ENCODE data around the gene CD58. TPM values are rescaled to one million over a fixed set of nuclear protein-coding genes. Genes with fewer than 3 reads are reported as not detected.

The CD58 gene
- total and polyA plus RNA-seq, 4 experiments from 2014 or later, result 25.2 to 61.3 (median 44.5) TPM

DNA sequence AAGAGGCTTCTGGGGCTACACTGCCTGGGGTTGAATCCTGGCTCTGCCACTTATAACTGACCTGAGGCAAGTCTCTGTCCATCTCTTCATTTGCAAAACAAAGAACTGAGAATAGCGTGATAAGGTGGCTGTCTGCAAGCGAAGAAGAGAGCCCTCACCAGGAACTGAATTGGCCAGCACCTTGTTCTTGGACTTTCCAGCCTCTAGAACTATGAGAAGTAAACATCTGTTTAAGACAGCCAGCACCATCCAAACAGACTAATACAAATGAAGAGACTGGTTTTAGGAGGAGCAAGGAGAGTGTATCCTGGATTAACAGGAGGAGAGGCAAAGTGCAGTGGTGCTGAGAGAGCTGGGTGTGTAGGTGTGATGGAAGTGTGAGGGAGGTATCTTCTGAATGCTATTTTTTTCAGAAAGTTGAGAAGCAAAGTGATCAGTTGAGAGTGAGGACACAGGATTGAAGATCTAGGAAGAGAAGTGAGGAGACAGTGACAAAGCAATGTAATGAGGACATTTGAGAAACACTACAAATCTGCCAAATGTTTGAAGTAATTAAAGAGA is 59.3 kb downstream of the CD58 start:
- CTCF ChIA-PET (ENCODE audit: partially characterized antibody), result interaction anchor here (2.5 kb wide), 2 partner anchors 12 to 26 kb away, joined by 8 read pairs; no protein-coding TSS in a partner anchor
- intact Hi-C loops (cut with micrococcal nuclease), result no loop called here
- no peak overlapping the region for H3K4me3 ChIP-seq (ENCODE audit: low read length in 2 of 2)
- H3K27me3 ChIP-seq (ENCODE audit: insufficient read depth, low read length), result no peaks in the 10 kb centered on the region
- peaks cover 87% of the 10 kb centered on the region for H3K4me1 ChIP-seq (ENCODE audit: insufficient read depth, low read length)
- H3K9me3 ChIP-seq (ENCODE audit: control insufficient read depth in 1 of 2, low read length in 2 of 2), result no peaks in the 10 kb centered on the region
- peaks cover 62 to 81% (median 74%) of the 10 kb centered on the region in 4 donors for H3K4me1 Mint-ChIP-seq
- peak overlapping the region in 3 of 8 donors; percentile 12 to 64 (median 63) for H3K4me3 Mint-ChIP-seq
- H3K36me3 ChIP-seq (ENCODE audit: insufficient read depth, low read length), result no peaks in the 10 kb centered on the region
- H3K27ac ChIP-seq (ENCODE audit: low read depth, low read length), result no peak overlapping the region
- peaks cover 0 to 3% of the 10 kb centered on the region in 2 donors for H3K36me3 Mint-ChIP-seq
- no peaks in the 10 kb centered on the region for H3K9me3 Mint-ChIP-seq
- no peaks in the 10 kb centered on the region for H3K27me3 Mint-ChIP-seq
- POLR2A ChIA-PET (ENCODE audit: partially characterized antibody), result interaction anchor here (0.6 to 1.0 kb wide), 2 partner anchors 26 to 60 kb away, joined by 3 to 4 read pairs; no protein-coding TSS in a partner anchor
- peak overlapping the region; percentile 43 to 94 (median 81) for H3K27ac Mint-ChIP-seq
- no peak for DNase-seq

DNA sequence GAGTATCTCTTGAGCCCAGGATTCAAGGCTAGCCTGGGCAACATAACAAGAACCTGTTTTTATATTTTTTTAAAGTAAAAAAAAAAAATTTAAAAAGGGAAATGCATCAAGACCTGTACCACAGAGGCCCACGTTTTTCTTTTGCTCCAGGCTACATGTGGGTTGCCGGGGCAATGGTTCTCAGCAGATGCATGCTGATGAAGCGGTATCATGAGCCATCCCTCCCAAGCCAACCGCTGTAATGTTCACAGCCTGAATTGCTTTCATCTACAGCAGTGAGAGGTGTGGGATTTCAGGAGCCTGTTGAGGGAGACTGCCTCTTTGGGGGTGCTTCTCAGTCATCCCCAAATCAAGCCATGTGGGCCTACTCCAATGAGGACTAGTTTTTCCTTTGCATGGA is 60.5 kb downstream of the CD58 start:
- Mint-ChIP-seq H3K36me3 (peaks cover 0 to 3% of the 10 kb centered on the region in 2 donors), H3K4me1 (peaks cover 54 to 79% (median 68%) of the 10 kb centered on the region in 4 donors), H3K4me3 (no peak overlapping the region), H3K27me3 (no peaks in the 10 kb centered on the region), H3K27ac (peak overlapping the region in 6 of 7 donors; percentile 53 to 92 (median 67)), H3K9me3 (no peaks in the 10 kb centered on the region)
- ChIA-PET CTCF (ENCODE audit: partially characterized antibody) (interaction anchor here (2.5 kb wide), 1 partner anchor 11 kb away, joined by 8 read pairs; no protein-coding TSS in a partner anchor), POLR2A (ENCODE audit: partially characterized antibody) (interaction anchor here (0.6 kb wide), 1 partner anchor 41 kb away, joined by 4 read pairs; no protein-coding TSS in a partner anchor)
- no peak for DNase-seq
- Histone ChIP-seq H3K27me3 (ENCODE audit: insufficient read depth, low read length) (no peaks in the 10 kb centered on the region), H3K4me1 (ENCODE audit: insufficient read depth, low read length) (peaks cover 87% of the 10 kb centered on the region), H3K4me3 (ENCODE audit: low read length in 2 of 2) (no peak overlapping the region), H3K27ac (ENCODE audit: low read depth, low read length) (no peak overlapping the region), H3K9me3 (ENCODE audit: control insufficient read depth in 1 of 2, low read length in 2 of 2) (no peaks in the 10 kb centered on the region), H3K36me3 (ENCODE audit: insufficient read depth, low read length) (no peaks in the 10 kb centered on the region)
- intact Hi-C loops (cut with micrococcal nuclease), result no loop called here

DNA sequence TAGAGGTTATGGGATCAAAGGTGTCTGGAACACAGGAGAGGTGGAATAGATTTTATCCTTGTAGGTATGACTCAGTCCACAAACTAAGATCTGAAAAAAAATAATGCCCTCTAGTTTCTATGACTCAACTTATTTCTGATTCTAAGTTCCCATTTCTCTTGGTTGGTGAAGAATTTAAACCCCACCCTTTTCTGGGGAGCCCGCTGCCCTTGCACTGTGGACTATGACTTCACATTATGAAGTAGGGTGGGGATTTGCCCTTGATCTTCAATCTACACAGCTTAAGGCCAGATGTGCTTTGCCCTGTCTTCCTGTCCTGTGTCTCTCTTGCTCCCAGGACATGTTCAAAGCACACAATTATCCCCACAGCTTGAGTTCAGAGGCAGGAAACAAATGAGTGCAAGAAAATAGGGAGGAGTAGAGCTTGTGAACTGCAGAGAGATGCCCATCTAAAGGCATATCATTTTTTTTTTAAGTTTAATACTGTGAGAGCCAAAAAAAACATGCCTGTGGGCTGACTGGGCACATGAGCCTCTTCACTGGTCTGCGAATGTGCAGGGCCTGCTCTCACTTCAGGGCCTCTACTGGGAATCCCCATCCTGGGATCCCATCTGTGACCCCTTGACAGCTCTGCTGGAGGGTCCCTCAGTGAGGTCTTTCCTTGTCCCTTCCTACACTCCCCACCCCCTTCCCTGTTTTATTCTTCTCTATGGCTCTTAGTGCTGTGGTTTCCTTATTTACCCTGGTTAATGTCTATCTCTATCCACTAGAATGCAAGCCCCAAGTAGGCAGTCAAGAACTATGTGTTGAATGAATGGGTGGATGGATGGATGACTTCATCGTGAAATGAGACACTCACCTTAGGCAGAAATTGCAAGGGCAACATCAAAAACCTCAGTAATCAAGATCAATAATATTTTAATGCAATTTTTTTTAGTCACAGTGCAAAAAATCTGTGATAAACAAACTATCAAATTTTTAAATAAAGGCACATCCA is 61.5 kb downstream of the CD58 start:
- peak overlapping the region in 3 of 8 donors; percentile 50 to 69 (median 65) for H3K4me3 Mint-ChIP-seq
- peak overlapping the region; percentile 53 to 87 (median 82) for H3K27ac Mint-ChIP-seq
- H3K4me1 Mint-ChIP-seq, result peaks cover 56 to 79% (median 70%) of the 10 kb centered on the region in 4 donors
- Histone ChIP-seq H3K36me3 (ENCODE audit: insufficient read depth, low read length) (no peaks in the 10 kb centered on the region), H3K27me3 (ENCODE audit: insufficient read depth, low read length) (no peaks in the 10 kb centered on the region), H3K27ac (ENCODE audit: low read depth, low read length) (peak overlapping the region; percentile 2), H3K9me3 (ENCODE audit: control insufficient read depth in 1 of 2, low read length in 2 of 2) (no peaks in the 10 kb centered on the region), H3K4me1 (ENCODE audit: insufficient read depth, low read length) (peaks cover 87% of the 10 kb centered on the region), H3K4me3 (ENCODE audit: low read length in 2 of 2) (no peak overlapping the region)
- H3K9me3 Mint-ChIP-seq, result peaks cover 0 to 2% (median 0%) of the 10 kb centered on the region in 8 donors
- ChIA-PET POLR2A (ENCODE audit: partially characterized antibody) (interaction anchor here (0.6 to 1.2 kb wide), 2 partner anchors 48 to 65 kb away, joined by 3 to 5 read pairs; no protein-coding TSS in a partner anchor), CTCF (ENCODE audit: partially characterized antibody) (interaction anchor here (1.1 to 1.6 kb wide), 2 partner anchors 24 to 65 kb away, joined by 3 to 5 read pairs; no protein-coding TSS in a partner anchor)
- intact Hi-C loops (cut with micrococcal nuclease), result no loop called here
- DNase-seq, result peak in 1 of 5 donors; percentile 47
- H3K36me3 Mint-ChIP-seq, result peaks cover 0 to 3% of the 10 kb centered on the region in 2 donors
- no peaks in the 10 kb centered on the region for H3K27me3 Mint-ChIP-seq

GRCh38 chr1:116508085-116508983 is 62.5 kb downstream of the CD58 start:
- Mint-ChIP-seq H3K27me3 (no peaks in the 10 kb centered on the region), H3K27ac (peak overlapping the region; percentile 65 to 92 (median 82)), H3K36me3 (peaks cover 0 to 3% of the 10 kb centered on the region in 2 donors), H3K9me3 (peaks cover 0 to 2% (median 0%) of the 10 kb centered on the region in 8 donors), H3K4me1 (peaks cover 58 to 82% (median 72%) of the 10 kb centered on the region in 4 donors), H3K4me3 (peak overlapping the region in 7 of 8 donors; percentile 6 to 69 (median 43))
- Histone ChIP-seq H3K27ac (ENCODE audit: low read depth, low read length) (peak overlapping the region; percentile 2), H3K4me3 (ENCODE audit: low read length in 2 of 2) (no peak overlapping the region), H3K4me1 (ENCODE audit: insufficient read depth, low read length) (peaks cover 87% of the 10 kb centered on the region), H3K9me3 (ENCODE audit: control insufficient read depth in 1 of 2, low read length in 2 of 2) (no peaks in the 10 kb centered on the region), H3K36me3 (ENCODE audit: insufficient read depth, low read length) (no peaks in the 10 kb centered on the region), H3K27me3 (ENCODE audit: insufficient read depth, low read length) (no peaks in the 10 kb centered on the region)
- intact Hi-C loops (cut with micrococcal nuclease), result no loop called here
- POLR2A ChIA-PET (ENCODE audit: partially characterized antibody), result interaction anchor here (0.6 to 1.2 kb wide), 3 partner anchors 49 to 133 kb away, joined by 3 to 5 read pairs (median 3); no protein-coding TSS in a partner anchor
- CTCF ChIA-PET (ENCODE audit: partially characterized antibody), result interaction anchor here (0.9 to 2.2 kb wide), 4 partner anchors 9 to 66 kb away, joined by 3 to 9 read pairs (median 4); no protein-coding TSS in a partner anchor
- no peak for DNase-seq

DNA sequence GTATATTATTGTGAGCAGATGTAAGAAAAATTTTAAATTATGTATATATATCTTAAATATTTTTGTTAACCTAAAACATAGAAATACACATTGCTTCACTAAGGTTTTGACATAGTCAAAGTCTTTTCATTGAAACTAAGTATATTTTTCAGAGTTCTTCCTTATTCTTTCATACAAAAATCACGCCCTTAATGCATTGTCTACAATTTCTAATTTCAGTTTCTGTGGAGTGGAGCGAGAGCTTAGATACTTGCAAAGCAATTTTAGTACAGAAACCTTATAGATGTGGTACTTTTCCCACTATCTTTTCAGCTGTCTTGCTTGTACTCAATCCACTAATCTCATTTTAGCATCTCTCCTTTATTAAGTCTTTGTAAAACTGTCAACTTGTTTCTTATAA is 63.2 kb downstream of the CD58 start:
- no peaks in the 10 kb centered on the region for H3K27me3 Mint-ChIP-seq
- intact Hi-C loops (cut with micrococcal nuclease), result no loop called here
- peak overlapping the region in 5 of 7 donors; percentile 65 to 87 (median 82) for H3K27ac Mint-ChIP-seq
- no peak for DNase-seq
- POLR2A ChIA-PET (ENCODE audit: partially characterized antibody), result interaction anchor here (1.0 kb wide), 1 partner anchor 132 kb away, joined by 3 read pairs; no protein-coding TSS in a partner anchor
- Histone ChIP-seq H3K4me1 (ENCODE audit: insufficient read depth, low read length) (peaks cover 87% of the 10 kb centered on the region), H3K4me3 (ENCODE audit: low read length in 2 of 2) (no peak overlapping the region), H3K27ac (ENCODE audit: low read depth, low read length) (no peak overlapping the region), H3K27me3 (ENCODE audit: insufficient read depth, low read length) (no peaks in the 10 kb centered on the region), H3K9me3 (ENCODE audit: control insufficient read depth in 1 of 2, low read length in 2 of 2) (no peaks in the 10 kb centered on the region), H3K36me3 (ENCODE audit: insufficient read depth, low read length) (no peaks in the 10 kb centered on the region)
- peaks cover 55 to 82% (median 72%) of the 10 kb centered on the region in 4 donors for H3K4me1 Mint-ChIP-seq
- peaks cover 0 to under 1% of the 10 kb centered on the region in 2 donors for H3K36me3 Mint-ChIP-seq
- H3K4me3 Mint-ChIP-seq, result peak overlapping the region in 2 of 8 donors; percentile 64 to 69
- peaks cover 0 to 2% (median 0%) of the 10 kb centered on the region in 8 donors for H3K9me3 Mint-ChIP-seq
- CTCF ChIA-PET (ENCODE audit: partially characterized antibody), result interaction anchor here (0.9 to 2.2 kb wide), 3 partner anchors 8 to 67 kb away, joined by 3 to 9 read pairs (median 5); no protein-coding TSS in a partner anchor

All from CD4-positive, alpha-beta memory T cell (primary cell).